Stimulated activated naive CD4-positive, alpha-beta T cell treated with Interleukin-2 at 50 U/mL for 16 hours (primary cell): ENCODE data around the gene AIDA.
"Not testable (repeated sequence)": the region's sequence is repeated elsewhere in the genome, so short reads cannot be mapped to it uniquely, and the experiment has no call there.

Source experiments
- DNase-seq: peaks from one replicate; lab custom pipeline; 2025; lab: John Stamatoyannopoulos, UW

Gene AIDA

GRCh38 chr1:222712253-222713090 is at the start of gene AIDA, which contains the start of gene BROX:
AIDA (minus strand) TSS chr1:222712491; CDS start chr1:222712317, 174 bp downstream.
BROX (plus strand) TSS chr1:222712564; CDS start chr1:222715700, 3,136 bp downstream.
- DNase-seq = peak; percentile 91

- no peak for DNase-seq
Observed at GRCh38 chr1:222761083-222761482, 48.8 kb upstream of the AIDA start.

GRCh38 chr1:222759451-222760035 is 47.3 kb upstream of the AIDA start:
- DNase-seq = no peak

GRCh38 chr1:222757646-222758268 is 45.5 kb upstream of the AIDA start:
- no peak for DNase-seq

GRCh38 chr1:222754366-222755139 is 42.3 kb upstream of the AIDA start:
- no peak for DNase-seq

- DNase-seq = no peak
Observed at GRCh38 chr1:222751255-222751654, 39.0 kb upstream of the AIDA start.

- DNase-seq = no peak
Observed at GRCh38 chr1:222750651-222751050, 38.4 kb upstream of the AIDA start.

- no peak for DNase-seq
Observed at GRCh38 chr1:222749927-222750326, 37.6 kb upstream of the AIDA start.

- not testable (repeated sequence) for DNase-seq
Observed at GRCh38 chr1:222741630-222742457, 29.6 kb upstream of the AIDA start.

GRCh38 chr1:222739929-222740328 is 27.6 kb upstream of the AIDA start:
- DNase-seq = no peak

GRCh38 chr1:222739465-222739864 is 27.2 kb upstream of the AIDA start:
- no peak for DNase-seq

- no peak for DNase-seq
Observed at GRCh38 chr1:222736972-222737371, 24.7 kb upstream of the AIDA start, which contains the start of gene FAM177B. FAM177B (plus strand) TSS chr1:222737202; CDS start chr1:222746546, 9,344 bp downstream.

- DNase-seq = no peak
Observed at GRCh38 chr1:222736470-222736869, 24.2 kb upstream of the AIDA start.

GRCh38 chr1:222734740-222735139 is 22.4 kb upstream of the AIDA start:
- DNase-seq = no peak

GRCh38 chr1:222732216-222733159 is 20.2 kb upstream of the AIDA start:
- DNase-seq = no peak

GRCh38 chr1:222730866-222731265 is 18.6 kb upstream of the AIDA start:
- no peak for DNase-seq

- DNase-seq = no peak
Observed at GRCh38 chr1:222728746-222729145, 16.5 kb upstream of the AIDA start.

- DNase-seq = no peak
Observed at GRCh38 chr1:222716393-222716792, 4.1 kb upstream of the AIDA start.

GRCh38 chr1:222713091-222713961 is 1.0 kb upstream of the AIDA start:
- DNase-seq = peak; percentile 88
